IPS-18c (cell line): ENCODE results near the gene TMEM115.
"Not testable (repeated sequence)": the region's sequence is repeated elsewhere in the genome, so short reads cannot be mapped to it uniquely, and the experiment has no call there.

Experiments used
- H3K4me3 ChIP-seq: 2 replicates; pipeline ENCODE4 v1.7.0; 2013; ENCODE audit warnings: low read depth, mild to moderate bottlenecking, low read length, moderate library complexity; ENCODE audit not compliant: insufficient read depth
- H3K9me3 ChIP-seq: one replicate; pipeline ENCODE4 v1.6.1; 2013; ENCODE audit warnings: mild to moderate bottlenecking, low read length, moderate library complexity; ENCODE audit not compliant: control insufficient read depth, insufficient read depth

TMEM115 gene

DNA sequence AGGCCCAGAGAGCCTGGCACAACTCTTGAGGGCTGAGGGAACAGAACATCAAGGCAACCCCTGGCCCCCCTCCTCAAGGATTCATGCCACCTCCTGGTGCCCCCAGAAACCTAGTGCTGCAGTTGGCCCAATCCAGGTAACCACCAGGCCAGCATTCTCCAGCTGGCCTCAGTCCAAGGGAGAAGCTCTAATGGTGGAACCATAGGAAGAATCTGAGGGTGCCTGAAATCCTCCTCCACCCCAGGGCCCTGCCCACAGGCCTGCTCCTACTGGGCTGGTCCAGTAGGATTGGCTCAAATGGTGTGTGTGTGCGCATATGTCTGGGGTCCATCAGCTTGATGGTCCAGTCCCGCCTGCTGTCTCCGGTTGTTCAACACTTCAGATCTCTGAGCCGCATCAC is 44.5 kb downstream of the TMEM115 start:
- no peaks in the 10 kb centered on the region for H3K9me3 ChIP-seq
- no peak overlapping the region for H3K4me3 ChIP-seq

DNA sequence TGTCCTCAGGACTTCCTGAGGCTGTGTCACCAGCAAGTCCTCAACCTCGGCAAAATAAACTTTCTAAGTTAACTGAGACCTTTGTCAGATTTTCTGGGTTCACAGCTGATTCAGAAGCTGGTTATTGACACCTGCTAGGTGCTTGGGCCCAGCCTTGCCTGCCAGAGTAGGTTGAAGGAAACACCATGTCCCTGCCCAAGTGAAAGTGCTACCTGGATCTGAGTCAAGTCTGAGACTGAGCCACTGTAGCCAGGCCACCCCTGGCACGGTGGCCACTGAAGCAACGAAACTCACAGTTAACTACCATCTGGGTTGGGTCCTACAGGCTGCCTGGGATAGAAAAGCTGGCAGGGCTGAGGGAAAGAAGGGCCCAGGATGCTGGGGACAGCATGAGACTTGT is 45.0 kb downstream of the TMEM115 start:
- no peak overlapping the region for H3K4me3 ChIP-seq
- H3K9me3 ChIP-seq = peaks cover 3% of the 10 kb centered on the region

- H3K9me3 ChIP-seq, H3K4me3 ChIP-seq: not testable (repeated sequence)
These were observed 47.3 kb downstream of the TMEM115 start for GRCh38 chr3:50312041-50312440.
